Trophoblast cell (in vitro differentiated cells and primary cell): ENCODE data around the gene PDGFD.

Source experiments
- DNase-seq, 2 donors: peaks; one replicate each; pipeline ENCODE4 v3.0.0-alpha.2; 2016
- H2AFZ ChIP-seq: 2 replicates; pipeline ENCODE4 v1.6.1; 2013; ENCODE audit warnings: low read length, moderate library complexity, mild to moderate bottlenecking; ENCODE audit not compliant: insufficient read depth, poor library complexity
- H2AK5ac ChIP-seq: 2 replicates; pipeline ENCODE4 v1.6.1; 2013; ENCODE audit warnings: mild to moderate bottlenecking, low read length
- H2BK120ac ChIP-seq: 2 replicates; pipeline ENCODE4 v1.6.1; 2013; ENCODE audit warnings: low read length, mild to moderate bottlenecking, moderate library complexity; ENCODE audit not compliant: insufficient read depth, poor library complexity
- H2BK12ac ChIP-seq: 2 replicates; pipeline ENCODE4 v1.6.1; 2013; ENCODE audit warnings: mild to moderate bottlenecking, low read length, moderate library complexity
- H2BK5ac ChIP-seq: 2 replicates; pipeline ENCODE4 v1.6.1; 2013; ENCODE audit warnings: low read length, low read depth, moderate library complexity, mild to moderate bottlenecking; ENCODE audit not compliant: poor library complexity
- H3K14ac ChIP-seq: 2 replicates; pipeline ENCODE4 v1.6.1; 2013; ENCODE audit warnings: mild to moderate bottlenecking, low read length
- H3K18ac ChIP-seq: 2 replicates; pipeline ENCODE4 v1.6.1; 2013; ENCODE audit warnings: mild to moderate bottlenecking, low read length
- H3K23ac ChIP-seq: 2 replicates; pipeline ENCODE4 v1.6.1; 2013; ENCODE audit warnings: low read length
- H3K27ac ChIP-seq: 2 replicates; pipeline ENCODE4 v1.5.1; 2013; ENCODE audit warnings: low read depth, mild to moderate bottlenecking, inconsistent platforms, low read length, moderate library complexity
- H3K27me3 ChIP-seq: 2 replicates; pipeline ENCODE4 v1.6.1; 2013; ENCODE audit warnings: inconsistent platforms, mild to moderate bottlenecking, low read length, moderate library complexity; ENCODE audit not compliant: insufficient read depth
- H3K36me3 ChIP-seq, 2 experiments: 1 replicate in 1 of 2; 2 replicates in 1 of 2; pipeline ENCODE4 v1.6.1; 2013; ENCODE audit warnings: low read length in 2 of 2, mild to moderate bottlenecking in 2 of 2, moderate library complexity in 1 of 2; ENCODE audit not compliant: insufficient read depth in 2 of 2, control insufficient read depth in 1 of 2
- H3K4ac ChIP-seq: 2 replicates; pipeline ENCODE4 v1.6.1; 2013; ENCODE audit warnings: low read depth, mild to moderate bottlenecking, low read length, moderate library complexity
- H3K4me1 ChIP-seq, 2 experiments: 1 replicate in 1 of 2; 2 replicates in 1 of 2; pipeline ENCODE4 v1.6.1; 2013; ENCODE audit warnings: low read length in 2 of 2, mild to moderate bottlenecking in 2 of 2, moderate library complexity in 1 of 2; ENCODE audit not compliant: insufficient read depth in 2 of 2, control insufficient read depth in 1 of 2
- H3K4me2 ChIP-seq: 2 replicates; pipeline ENCODE4 v1.6.1; 2013; ENCODE audit warnings: inconsistent platforms, mild to moderate bottlenecking, low read length, moderate library complexity
- H3K4me3 ChIP-seq: 2 replicates; pipeline ENCODE4 v1.5.1; 2013; ENCODE audit warnings: mild to moderate bottlenecking, low read depth, low read length, inconsistent platforms
- H3K79me1 ChIP-seq: one replicate; pipeline ENCODE4 v1.6.1; 2013; ENCODE audit warnings: low read length
- H3K79me2 ChIP-seq: 2 replicates; pipeline ENCODE4 v1.6.1; 2013; ENCODE audit warnings: low read length, mild to moderate bottlenecking; ENCODE audit not compliant: control insufficient read depth, insufficient read depth, poor library complexity
- H3K9ac ChIP-seq: 2 replicates; pipeline ENCODE4 v1.6.1; 2013; ENCODE audit warnings: mild to moderate bottlenecking, low read length
- H3K9me3 ChIP-seq: 2 replicates; pipeline ENCODE4 v1.6.1; 2013; ENCODE audit warnings: low read depth, mild to moderate bottlenecking, control low read depth, inconsistent platforms, low read length; ENCODE audit not compliant: insufficient read depth
- H4K12ac ChIP-seq: 2 replicates; pipeline ENCODE4 v1.6.1; 2013; ENCODE audit warnings: low read depth, mild to moderate bottlenecking, low read length, moderate library complexity
- H4K8ac ChIP-seq: 2 replicates; pipeline ENCODE4 v1.6.1; 2013; ENCODE audit warnings: low read depth, mild to moderate bottlenecking, low read length, moderate library complexity
- H4K91ac ChIP-seq: one replicate; pipeline ENCODE4 v1.6.1; 2013; ENCODE audit warnings: low read depth, mild to moderate bottlenecking, low read length, moderate library complexity
- WGBS: extraction: QIAGEN DNeasy Blood & Tissue Kit; methylation state at CpG from one replicate; pipeline ENCODE4 v1.1.7; 2013; ENCODE audit warnings: missing lambda C conversion rate; ENCODE audit not compliant: insufficient read length, insufficient coverage; ENCODE audit errors: extremely low coverage; 5-methylcytosine and 5-hydroxymethylcytosine counted together

PDGFD gene

DNA sequence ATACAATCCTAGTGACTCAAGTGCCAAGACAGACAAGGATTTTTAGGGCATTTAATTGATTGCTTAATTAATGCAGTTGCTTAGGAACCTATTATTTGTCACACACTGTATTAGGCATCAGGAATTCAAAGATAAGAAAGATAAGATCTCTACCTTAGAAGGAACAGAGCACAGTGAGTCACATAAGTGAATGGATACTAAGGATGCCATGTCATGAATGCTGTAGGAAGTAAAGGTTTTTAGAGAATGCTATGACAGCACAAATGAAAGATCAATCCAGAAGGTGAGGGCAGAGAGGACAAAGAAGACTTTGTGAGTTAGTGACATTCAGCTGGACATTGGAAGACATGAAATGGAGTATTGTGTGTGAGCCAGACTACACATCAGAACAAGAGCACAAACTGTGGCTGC, 275.4 kb downstream of the PDGFD start:
- H2BK12ac ChIP-seq, result no peak overlapping the region
- H3K27me3 ChIP-seq, result no peaks in the 10 kb centered on the region
- no peak overlapping the region for H4K91ac ChIP-seq
- no peak overlapping the region for H3K4ac ChIP-seq
- H3K9ac ChIP-seq, result no peak overlapping the region
- H3K79me1 ChIP-seq, result peaks cover 2% of the 10 kb centered on the region
- no peak overlapping the region for H3K23ac ChIP-seq
- H3K4me1 ChIP-seq, result peaks cover 0 to 5% of the 10 kb centered on the region in 2 experiments
- no peaks in the 10 kb centered on the region for H3K9me3 ChIP-seq
- no peak overlapping the region for H2AK5ac ChIP-seq
- H3K4me3 ChIP-seq, result no peak overlapping the region
- no peak overlapping the region for H2BK120ac ChIP-seq
- H4K8ac ChIP-seq, result no peak overlapping the region
- no peaks in the 10 kb centered on the region for H3K79me2 ChIP-seq
- DNase-seq, result peak in 1 of 2 donors; percentile 74
- H3K27ac ChIP-seq, result no peak overlapping the region
- H3K18ac ChIP-seq, result no peak overlapping the region
- H2BK5ac ChIP-seq, result no peak overlapping the region
- H2AFZ ChIP-seq, result no peak overlapping the region
- no peak overlapping the region for H3K14ac ChIP-seq
- no peak overlapping the region for H4K12ac ChIP-seq
- H3K36me3 ChIP-seq, result no peaks in the 10 kb centered on the region
- H3K4me2 ChIP-seq, result no peak overlapping the region

GRCh38 chr11:103887001-103887658, 276.8 kb downstream of the PDGFD start:
- Histone ChIP-seq H3K23ac (no peak overlapping the region), H3K9me3 (no peaks in the 10 kb centered on the region), H3K36me3 (no peaks in the 10 kb centered on the region), H2BK12ac (no peak overlapping the region), H2BK120ac (no peak overlapping the region), H3K4me2 (no peak overlapping the region), H3K79me2 (no peaks in the 10 kb centered on the region), H4K8ac (no peak overlapping the region), H3K14ac (no peak overlapping the region), H3K9ac (no peak overlapping the region), H3K27ac (no peak overlapping the region), H3K4ac (no peak overlapping the region), H3K27me3 (no peaks in the 10 kb centered on the region), H3K4me3 (no peak overlapping the region), H2BK5ac (no peak overlapping the region), H3K79me1 (no peaks in the 10 kb centered on the region), H3K4me1 (no peaks in the 10 kb centered on the region), H4K91ac (no peak overlapping the region), H4K12ac (no peak overlapping the region), H2AK5ac (no peak overlapping the region), H2AFZ (no peak overlapping the region), H3K18ac (no peak overlapping the region)
- DNase-seq, result no peak
- WGBS, result no CpG with 5 or more reads among the region's 6 CpGs

- H4K8ac ChIP-seq, result no peak overlapping the region
- H2BK120ac ChIP-seq, result no peak overlapping the region
- WGBS, result no CpG with 5 or more reads among the region's 1 CpG
- no peak overlapping the region for H3K14ac ChIP-seq
- H3K4me1 ChIP-seq, result no peaks in the 10 kb centered on the region
- no peak overlapping the region for H3K23ac ChIP-seq
- H4K91ac ChIP-seq, result no peak overlapping the region
- peak; percentile 37 to 71 for DNase-seq
- no peaks in the 10 kb centered on the region for H3K27me3 ChIP-seq
- no peak overlapping the region for H2AK5ac ChIP-seq
- no peak overlapping the region for H3K18ac ChIP-seq
- no peaks in the 10 kb centered on the region for H3K79me1 ChIP-seq
- no peak overlapping the region for H3K4ac ChIP-seq
- no peaks in the 10 kb centered on the region for H3K79me2 ChIP-seq
- no peak overlapping the region for H3K27ac ChIP-seq
- no peak overlapping the region for H2AFZ ChIP-seq
- no peak overlapping the region for H3K9ac ChIP-seq
- no peak overlapping the region for H2BK12ac ChIP-seq
- no peaks in the 10 kb centered on the region for H3K9me3 ChIP-seq
- no peak overlapping the region for H3K4me2 ChIP-seq
- no peak overlapping the region for H2BK5ac ChIP-seq
- no peak overlapping the region for H3K4me3 ChIP-seq
- no peak overlapping the region for H4K12ac ChIP-seq
- H3K36me3 ChIP-seq, result no peaks in the 10 kb centered on the region
These were observed 280.1 kb downstream of the PDGFD start for GRCh38 chr11:103883856-103884255.

- no CpG with 5 or more reads among the region's 2 CpGs for WGBS
These were observed 280.7 kb downstream of the PDGFD start for GRCh38 chr11:103883291-103883690.

More at GRCh38 chr11:103883291-103883690, 280.7 kb downstream of the PDGFD start:
- H3K4me2 ChIP-seq, result no peak overlapping the region
- no peak overlapping the region for H3K4ac ChIP-seq
- H2AK5ac ChIP-seq, result no peak overlapping the region
- H4K91ac ChIP-seq, result no peak overlapping the region
- H2BK120ac ChIP-seq, result no peak overlapping the region
- DNase-seq, result no peak
- no peak overlapping the region for H2AFZ ChIP-seq
- H3K27ac ChIP-seq, result no peak overlapping the region
- no peaks in the 10 kb centered on the region for H3K9me3 ChIP-seq
- H3K36me3 ChIP-seq, result no peaks in the 10 kb centered on the region
- no peaks in the 10 kb centered on the region for H3K79me1 ChIP-seq
- H3K4me3 ChIP-seq, result no peak overlapping the region
- H4K12ac ChIP-seq, result no peak overlapping the region
- no peak overlapping the region for H3K23ac ChIP-seq
- no peak overlapping the region for H2BK12ac ChIP-seq
- H3K18ac ChIP-seq, result no peak overlapping the region
- no peaks in the 10 kb centered on the region for H3K79me2 ChIP-seq
- H3K9ac ChIP-seq, result no peak overlapping the region
- no peak overlapping the region for H2BK5ac ChIP-seq
- no peak overlapping the region for H3K14ac ChIP-seq
- no peak overlapping the region for H4K8ac ChIP-seq
- no peaks in the 10 kb centered on the region for H3K27me3 ChIP-seq
- H3K4me1 ChIP-seq, result no peaks in the 10 kb centered on the region
